Measurements from ENCODE around the gene DOK6. TPM values are rescaled to one million over a fixed set of nuclear protein-coding genes. Genes with fewer than 3 reads are reported as not detected.

Gene DOK6
- total and polyA plus RNA-seq, 2 donors (not counting 3 experiments of a cell fraction or from before 2014, with no cell fraction given): under 0.01 TPM; not detected in 1

GRCh38 chr18:69697689-69698088 is 297.0 kb downstream of the DOK6 start:
- no TSS peak for BruUV-seq (replicated peaks)
- no peak overlapping the region for H3K4me3 ChIP-seq (replicated peaks in 1 of 3; ENCODE audit: insufficient read depth in 1 of 3, low read depth in 1 of 3, low read length in 3 of 3)
- CTCF ChIA-PET: no interaction called here
- intact Hi-C loops (cut with micrococcal nuclease) (no loop called here), dilution Hi-C loops (cut with MboI; ENCODE audit: extremely low pct_ligation_motif_present, low sequenced_read_pairs) (no loop called here)
- H3K4me2 ChIP-seq (ENCODE audit: insufficient read depth, low read length): no peak overlapping the region
- H3K9me1 ChIP-seq (replicated peaks; ENCODE audit: control insufficient read depth, extremely low read depth, insufficient read depth, low read length): no peaks in the 10 kb centered on the region
- H3K27me3 ChIP-seq (ENCODE audit: control insufficient read depth in 2 of 2, insufficient read depth in 2 of 2, low read length in 2 of 2): no peaks in the 10 kb centered on the region
- H3K79me2 ChIP-seq (ENCODE audit: control insufficient read depth, insufficient read depth, low read length): no peaks in the 10 kb centered on the region
- TF ChIP-seq GATA2 (IDR thresholded peaks at IDR 0.05; ENCODE audit: insufficient read depth, insufficient read length, low read depth, low read length) (no peak), JUN (IDR thresholded peaks at IDR 0.05; ENCODE audit: borderline replicate concordance, insufficient read depth, insufficient read length, low read depth) (no peak), FOS (IDR thresholded peaks at IDR 0.05; ENCODE audit: borderline replicate concordance, insufficient read depth, low read length) (no peak), MYC (IDR thresholded peaks at IDR 0.05; ENCODE audit: low read depth, low read length) (no peak), CTCF (IDR thresholded peaks at IDR 0.05; ENCODE audit: extremely low read depth in 1 of 2, insufficient read depth in 1 of 2, low read depth in 1 of 2, low read length in 2 of 2) (no peak), POLR2A (IDR thresholded peaks at IDR 0.05; ENCODE audit: low read depth, low read length) (no peak), POLR2AphosphoS5 (IDR thresholded peaks at IDR 0.05; ENCODE audit: insufficient read depth, low read depth, low read length) (no peak), EZH2 (IDR thresholded peaks at IDR 0.05; ENCODE audit: borderline replicate concordance, low read depth, low read length, severe bottlenecking) (no peak)
- POLR2A ChIA-PET: no interaction called here
- no peak for FAIRE-seq
- no peaks in the 10 kb centered on the region for H3K4me1 ChIP-seq (ENCODE audit: control insufficient read depth, extremely low read depth, insufficient read depth, low read length)
- no peaks in the 10 kb centered on the region for H3K36me3 ChIP-seq (ENCODE audit: control insufficient read depth in 2 of 2, extremely low read depth in 1 of 2, insufficient read depth in 2 of 2, low read length in 2 of 2)
- H3K9ac ChIP-seq (replicated peaks; ENCODE audit: extremely low read depth, insufficient read depth, low read length): no peak overlapping the region
- no peaks in the 10 kb centered on the region for H4K20me1 ChIP-seq (replicated peaks; ENCODE audit: control insufficient read depth, extremely low read depth, insufficient read depth, low read length)
- no peaks in the 10 kb centered on the region for H3K9me3 ChIP-seq (replicated peaks; ENCODE audit: control insufficient read depth, insufficient read depth, low read length)
- no peak overlapping the region for H3K27ac ChIP-seq (ENCODE audit: insufficient read depth, low read depth, low read length)
- H2AFZ ChIP-seq (ENCODE audit: low read depth, low read length): no peak overlapping the region
- DNase-seq (ENCODE audit: low read depth, low spot score): no peak

Measured in endothelial cell of umbilical vein (primary cell).